Ishikawa (cell line): ENCODE results near the gene CXXC5.
A peak's percentile ranks its signal among the peaks of the same experiment; 100 is the strongest.

Experiments used
- CREB1 ChIP-seq: IDR thresholded peaks from 2 replicates; pipeline ENCODE4 v1.6.1; 2012; ENCODE audit warnings: low read depth
- EGR1 ChIP-seq: IDR thresholded peaks from 2 replicates; pipeline ENCODE4 v1.6.1; 2012
- EP300 ChIP-seq: IDR thresholded peaks from 2 replicates; pipeline ENCODE4 v1.6.1; 2012; ENCODE audit warnings: borderline replicate concordance
- RAD21 ChIP-seq: IDR thresholded peaks from 2 replicates; pipeline ENCODE4 v1.6.1; 2012; ENCODE audit warnings: low read depth
- TCF12 ChIP-seq: IDR thresholded peaks from 2 replicates; pipeline ENCODE4 v1.6.1; 2012; ENCODE audit warnings: low read depth
- TF ChIP-seq, protein P1 (sequence below): IDR thresholded peaks from 2 replicates; pipeline ENCODE4 v1.6.1; 2012; ENCODE audit warnings: low read depth, mild to moderate bottlenecking
- TF ChIP-seq, protein P2 (sequence below): IDR thresholded peaks from 2 replicates; pipeline ENCODE4 v1.6.1; 2012

DNA sequence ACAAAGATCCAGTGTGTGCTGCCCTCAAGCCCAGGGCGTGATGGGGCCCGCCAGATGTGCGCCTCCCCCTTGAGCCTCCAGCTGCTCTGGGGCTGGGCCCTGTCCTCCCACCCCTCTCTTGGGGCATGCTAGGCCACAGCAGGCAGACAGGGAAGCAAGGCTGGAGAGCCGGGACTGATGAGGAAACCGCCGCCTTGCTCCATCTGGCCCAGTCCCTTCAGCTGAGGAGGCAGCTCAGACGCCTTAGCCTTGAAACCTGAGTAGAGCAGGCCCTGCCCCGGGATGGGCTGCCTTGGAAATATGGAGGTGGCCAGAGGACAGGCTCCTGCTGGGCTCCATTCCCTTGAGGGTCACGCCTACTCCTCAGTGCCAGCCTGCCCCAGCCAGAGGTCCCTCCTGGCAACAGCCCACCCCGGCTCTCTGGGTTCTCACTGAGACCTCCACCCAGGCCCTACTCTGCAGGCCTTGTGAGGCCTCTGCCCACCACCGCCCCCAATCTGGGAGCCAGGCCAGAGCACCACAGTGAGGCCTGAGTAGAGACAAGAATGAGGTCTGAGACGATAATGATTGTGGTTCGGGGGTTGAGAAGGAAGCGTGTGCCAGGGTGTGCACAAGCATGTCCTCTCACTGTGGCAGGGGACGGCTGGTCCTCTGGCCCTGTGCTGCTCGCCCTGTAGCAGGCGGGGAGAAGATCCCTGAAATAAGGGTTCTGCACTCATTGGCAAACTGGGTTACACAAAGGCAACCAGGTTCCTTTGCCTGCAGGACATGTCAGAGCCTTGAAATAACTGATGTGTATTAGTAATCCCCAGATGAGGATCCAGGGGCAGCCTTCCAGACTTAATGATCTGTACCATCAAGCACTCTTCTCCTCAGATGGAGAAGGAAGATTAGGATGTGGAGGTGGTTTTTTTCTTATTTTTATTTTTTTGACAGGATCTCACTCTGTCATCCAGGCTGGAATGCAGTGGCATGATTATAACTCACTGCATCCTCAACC, 30.9 kb downstream of the CXXC5 start:
- no peak for TF ChIP-seq CREB1
- no peak; the same call in 1 of the 2 replicates for TF ChIP-seq RAD21
- TF ChIP-seq, protein P1, sequence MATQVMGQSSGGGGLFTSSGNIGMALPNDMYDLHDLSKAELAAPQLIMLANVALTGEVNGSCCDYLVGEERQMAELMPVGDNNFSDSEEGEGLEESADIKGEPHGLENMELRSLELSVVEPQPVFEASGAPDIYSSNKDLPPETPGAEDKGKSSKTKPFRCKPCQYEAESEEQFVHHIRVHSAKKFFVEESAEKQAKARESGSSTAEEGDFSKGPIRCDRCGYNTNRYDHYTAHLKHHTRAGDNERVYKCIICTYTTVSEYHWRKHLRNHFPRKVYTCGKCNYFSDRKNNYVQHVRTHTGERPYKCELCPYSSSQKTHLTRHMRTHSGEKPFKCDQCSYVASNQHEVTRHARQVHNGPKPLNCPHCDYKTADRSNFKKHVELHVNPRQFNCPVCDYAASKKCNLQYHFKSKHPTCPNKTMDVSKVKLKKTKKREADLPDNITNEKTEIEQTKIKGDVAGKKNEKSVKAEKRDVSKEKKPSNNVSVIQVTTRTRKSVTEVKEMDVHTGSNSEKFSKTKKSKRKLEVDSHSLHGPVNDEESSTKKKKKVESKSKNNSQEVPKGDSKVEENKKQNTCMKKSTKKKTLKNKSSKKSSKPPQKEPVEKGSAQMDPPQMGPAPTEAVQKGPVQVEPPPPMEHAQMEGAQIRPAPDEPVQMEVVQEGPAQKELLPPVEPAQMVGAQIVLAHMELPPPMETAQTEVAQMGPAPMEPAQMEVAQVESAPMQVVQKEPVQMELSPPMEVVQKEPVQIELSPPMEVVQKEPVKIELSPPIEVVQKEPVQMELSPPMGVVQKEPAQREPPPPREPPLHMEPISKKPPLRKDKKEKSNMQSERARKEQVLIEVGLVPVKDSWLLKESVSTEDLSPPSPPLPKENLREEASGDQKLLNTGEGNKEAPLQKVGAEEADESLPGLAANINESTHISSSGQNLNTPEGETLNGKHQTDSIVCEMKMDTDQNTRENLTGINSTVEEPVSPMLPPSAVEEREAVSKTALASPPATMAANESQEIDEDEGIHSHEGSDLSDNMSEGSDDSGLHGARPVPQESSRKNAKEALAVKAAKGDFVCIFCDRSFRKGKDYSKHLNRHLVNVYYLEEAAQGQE: no peak
- peak; percentile 6; the same call in 1 of the 2 replicates for TF ChIP-seq EGR1
- TF ChIP-seq EP300: peak; percentile 77; the same call in 1 of the 2 replicates
- TF ChIP-seq, protein P2, sequence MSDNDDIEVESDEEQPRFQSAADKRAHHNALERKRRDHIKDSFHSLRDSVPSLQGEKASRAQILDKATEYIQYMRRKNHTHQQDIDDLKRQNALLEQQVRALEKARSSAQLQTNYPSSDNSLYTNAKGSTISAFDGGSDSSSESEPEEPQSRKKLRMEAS: peak; percentile 41; the same call in 1 of the 2 replicates
- peak; percentile 75 for TF ChIP-seq TCF12
